CD4-positive, alpha-beta memory T cell (primary cell): ENCODE data around the gene ETNK2. TPM values are rescaled to one million over a fixed set of nuclear protein-coding genes. Genes with fewer than 3 reads are reported as not detected.

Experiments
- CTCF ChIA-PET: fragments of 350-600 bp; sonication (Branson Sonifier 250); formaldehyde crosslinking; loops from one replicate; lab custom pipeline; 2021; ENCODE audit warnings: inconsistent platforms; ENCODE audit not compliant: partially characterized antibody; lab: Charles Lee
- POLR2A ChIA-PET: fragments of 350-600 bp; sonication (Branson Sonifier 250); formaldehyde crosslinking; loops from one replicate; lab custom pipeline; 2021; ENCODE audit not compliant: partially characterized antibody; lab: Charles Lee
- DNase-seq, 5 donors: peaks; one replicate each; pipeline versions ENCODE4 v3.0.0 to v3.0.0-alpha.2; 2020 to 2022; ENCODE audit warnings: mixed read lengths in 1 of 5
- H3K27ac ChIP-seq: one replicate; pipeline ENCODE4 v1.7.0; 2013; ENCODE audit warnings: low read depth, low read length
- H3K27me3 ChIP-seq: 2 replicates; pipeline ENCODE4 v1.7.0; 2013; ENCODE audit warnings: mild to moderate bottlenecking, low read length, moderate library complexity; ENCODE audit not compliant: insufficient read depth
- H3K36me3 ChIP-seq: 2 replicates; pipeline ENCODE4 v1.7.0; 2013; ENCODE audit warnings: mild to moderate bottlenecking, low read length, moderate library complexity; ENCODE audit not compliant: insufficient read depth
- H3K4me1 ChIP-seq: 2 replicates; pipeline ENCODE4 v1.7.0; 2013; ENCODE audit warnings: mild to moderate bottlenecking, low read length, moderate library complexity; ENCODE audit not compliant: insufficient read depth
- H3K4me3 ChIP-seq, 2 donors: one replicate each; pipeline ENCODE4 v1.7.0; 2013; ENCODE audit warnings: low read length in 2 of 2, mild to moderate bottlenecking in 1 of 2
- H3K9me3 ChIP-seq, 2 donors: one replicate each; pipeline ENCODE4 v1.7.0; 2013; ENCODE audit warnings: low read length in 2 of 2, control low read depth in 1 of 2; ENCODE audit not compliant: control insufficient read depth in 1 of 2
- H3K27ac Mint-ChIP-seq, 7 donors: one replicate each; pipeline ENCODE4 v1.8.0; 2020 to 2021; ENCODE audit warnings: mixed read lengths in 7 of 7, mild to moderate bottlenecking in 6 of 7, inconsistent platforms in 3 of 7, moderate library complexity in 3 of 7
- H3K27me3 Mint-ChIP-seq, 2 donors: one replicate each; pipeline ENCODE4 v1.8.0; 2020 to 2021; ENCODE audit warnings: mixed read lengths in 2 of 2
- H3K36me3 Mint-ChIP-seq, 2 donors: one replicate each; pipeline ENCODE4 v1.8.0; 2020 to 2021; ENCODE audit warnings: mixed read lengths in 2 of 2, inconsistent platforms in 1 of 2, mild to moderate bottlenecking in 1 of 2
- H3K4me1 Mint-ChIP-seq, 4 donors: one replicate each; pipeline ENCODE4 v1.8.0; 2020 to 2021; ENCODE audit warnings: mixed read lengths in 4 of 4, mild to moderate bottlenecking in 1 of 4
- H3K4me3 Mint-ChIP-seq, 8 donors: one replicate each; pipeline ENCODE4 v1.8.0; 2020 to 2021; ENCODE audit warnings: mixed read lengths in 8 of 8, mild to moderate bottlenecking in 7 of 8, moderate library complexity in 6 of 8, inconsistent platforms in 3 of 8
- H3K9me3 Mint-ChIP-seq, 8 donors: one replicate each; pipeline ENCODE4 v1.8.0; 2020 to 2021; ENCODE audit warnings: mixed read lengths in 8 of 8, mild to moderate bottlenecking in 5 of 8, inconsistent platforms in 3 of 8, moderate library complexity in 1 of 8
- intact Hi-C: fragments of 100-400 bp; cut with micrococcal nuclease; formaldehyde crosslinking; loops from one replicate; pipeline ENCODE4 v1.15.1; 2023
- polyA plus RNA-seq, 2 donors: library from polyadenylated mRNA; unstranded; fragments of 300-500 nt; fragmentation: Illumina TruSeq; gene quantifications; one replicate each; pipeline ENCODE4 v1.2.3, GENCODE V29; 2021
- total RNA-seq, 2 experiments: library from RNA; stranded (reverse); gene quantifications; one replicate each; pipeline ENCODE4 v1.2.3, GENCODE V29; 2021

The ETNK2 gene
- total and polyA plus RNA-seq, 4 experiments from 2014 or later = 3.2 to 3.9 (median 3.5) TPM

GRCh38 chr1:204152310-204153044 lies 633 bp upstream of the ETNK2 start:
- Mint-ChIP-seq H3K4me1 (peaks cover 0 to 27% (median 3%) of the 10 kb centered on the region in 4 donors), H3K4me3 (peak overlapping the region; percentile 67 to 85 (median 76)), H3K27ac (peak overlapping the region in 6 of 7 donors; percentile 35 to 80 (median 64)), H3K36me3 (no peaks in the 10 kb centered on the region), H3K9me3 (no peaks in the 10 kb centered on the region), H3K27me3 (peaks cover 0 to 2% of the 10 kb centered on the region in 2 donors)
- peak overlapping the region in 1 of 2 donors; percentile 49 for H3K4me3 ChIP-seq
- ChIA-PET POLR2A (interaction anchor here (0.9 to 1.2 kb wide), 2 partner anchors 223 to 387 kb away, joined by 4 read pairs; partner anchors contain the start of gene LAX1), CTCF (interaction anchor here (1.3 to 2.0 kb wide), 3 partner anchors 10 to 246 kb away, joined by 3 to 9 read pairs (median 6); no protein-coding TSS in a partner anchor)
- intact Hi-C loops = no loop called here
- H3K36me3 ChIP-seq = no peaks in the 10 kb centered on the region
- DNase-seq = no peak
- H3K4me1 ChIP-seq = peaks cover 8% of the 10 kb centered on the region
- no peaks in the 10 kb centered on the region for H3K27me3 ChIP-seq
- H3K27ac ChIP-seq = no peak overlapping the region
- H3K9me3 ChIP-seq = no peaks in the 10 kb centered on the region

- peak in 1 of 5 donors; percentile 14 for DNase-seq
- peaks cover 0 to 31% (median 3%) of the 10 kb centered on the region in 4 donors for H3K4me1 Mint-ChIP-seq
- H3K27me3 ChIP-seq = no peaks in the 10 kb centered on the region
- POLR2A ChIA-PET = interaction anchor here (1.2 kb wide), 2 partner anchors 290 to 386 kb away, joined by 3 to 4 read pairs; partner anchors contain the start of gene LAX1
- H3K4me1 ChIP-seq = peaks cover 8% of the 10 kb centered on the region
- no peaks in the 10 kb centered on the region for H3K36me3 ChIP-seq
- peak overlapping the region; percentile 54 for H3K27ac ChIP-seq
- intact Hi-C loops = no loop called here
- CTCF ChIA-PET = interaction anchor here (1.2 to 2.0 kb wide), 3 partner anchors 12 to 213 kb away, joined by 5 to 9 read pairs (median 6); no protein-coding TSS in a partner anchor
- no peaks in the 10 kb centered on the region for H3K9me3 ChIP-seq
- no peaks in the 10 kb centered on the region for H3K27me3 Mint-ChIP-seq
- no peaks in the 10 kb centered on the region for H3K36me3 Mint-ChIP-seq
- no peaks in the 10 kb centered on the region for H3K9me3 Mint-ChIP-seq
- peak overlapping the region in 1 of 2 donors; percentile 59 for H3K4me3 ChIP-seq
- H3K4me3 Mint-ChIP-seq = peak overlapping the region; percentile 61 to 83 (median 75)
- H3K27ac Mint-ChIP-seq = peak overlapping the region in 6 of 7 donors; percentile 31 to 92 (median 52)
Measured at GRCh38 chr1:204150702-204151551, 917 bp downstream of the ETNK2 start.

- Histone ChIP-seq H3K4me1 (peaks cover 8% of the 10 kb centered on the region), H3K4me3 (no peak overlapping the region), H3K27ac (no peak overlapping the region), H3K27me3 (no peaks in the 10 kb centered on the region), H3K9me3 (no peaks in the 10 kb centered on the region), H3K36me3 (no peaks in the 10 kb centered on the region)
- ChIA-PET CTCF (interaction anchor here (1.2 to 2.0 kb wide), 2 partner anchors 15 to 214 kb away, joined by 5 to 6 read pairs; no protein-coding TSS in a partner anchor), POLR2A (no interaction called here)
- peak overlapping the region in 7 of 8 donors; percentile 21 to 83 (median 73) for H3K4me3 Mint-ChIP-seq
- H3K36me3 Mint-ChIP-seq = no peaks in the 10 kb centered on the region
- no peaks in the 10 kb centered on the region for H3K27me3 Mint-ChIP-seq
- intact Hi-C loops = no loop called here
- H3K9me3 Mint-ChIP-seq = no peaks in the 10 kb centered on the region
- no peak for DNase-seq
- peaks cover 0 to 31% (median 3%) of the 10 kb centered on the region in 4 donors for H3K4me1 Mint-ChIP-seq
- H3K27ac Mint-ChIP-seq = peak overlapping the region in 6 of 7 donors; percentile 48 to 92 (median 64)
Measured at GRCh38 chr1:204149635-204150565, 1.9 kb downstream of the ETNK2 start.

GRCh38 chr1:204149107-204149506 lies 2.7 kb downstream of the ETNK2 start:
- Histone ChIP-seq H3K27me3 (no peaks in the 10 kb centered on the region), H3K9me3 (no peaks in the 10 kb centered on the region), H3K4me1 (peaks cover 8% of the 10 kb centered on the region), H3K27ac (no peak overlapping the region), H3K4me3 (no peak overlapping the region), H3K36me3 (no peaks in the 10 kb centered on the region)
- POLR2A ChIA-PET = no interaction called here
- Mint-ChIP-seq H3K27me3 (peaks cover 0 to 2% of the 10 kb centered on the region in 2 donors), H3K9me3 (no peaks in the 10 kb centered on the region), H3K4me1 (peaks cover 0 to 31% (median 3%) of the 10 kb centered on the region in 4 donors), H3K4me3 (peak overlapping the region in 3 of 8 donors; percentile 21 to 46 (median 44)), H3K27ac (peak overlapping the region in 3 of 7 donors; percentile 18 to 92 (median 60)), H3K36me3 (no peaks in the 10 kb centered on the region)
- intact Hi-C loops = no loop called here
- no peak for DNase-seq
- CTCF ChIA-PET = interaction anchor here (0.6 to 0.8 kb wide), 2 partner anchors 214 to 290 kb away, joined by 3 read pairs; no protein-coding TSS in a partner anchor

- Histone ChIP-seq H3K4me3 (no peak overlapping the region), H3K36me3 (no peaks in the 10 kb centered on the region), H3K27ac (no peak overlapping the region), H3K27me3 (no peaks in the 10 kb centered on the region), H3K9me3 (no peaks in the 10 kb centered on the region), H3K4me1 (peaks cover 6% of the 10 kb centered on the region)
- Mint-ChIP-seq H3K36me3 (no peaks in the 10 kb centered on the region), H3K9me3 (no peaks in the 10 kb centered on the region), H3K4me3 (no peak overlapping the region), H3K4me1 (peaks cover 0 to 31% (median 3%) of the 10 kb centered on the region in 4 donors), H3K27ac (peak overlapping the region in 3 of 7 donors; percentile 5 to 75 (median 24)), H3K27me3 (peaks cover 0 to 2% of the 10 kb centered on the region in 2 donors)
- POLR2A ChIA-PET = no interaction called here
- CTCF ChIA-PET = interaction anchor here (0.8 kb wide), 1 partner anchor 216 kb away, joined by 3 read pairs; no protein-coding TSS in a partner anchor
- intact Hi-C loops = no loop called here
- DNase-seq = no peak
Measured at GRCh38 chr1:204147406-204148383, 4.1 kb downstream of the ETNK2 start.
